MM.1S (cell line): Measurements from ENCODE around the gene KCTD18.

Experiments
- CTCF ChIP-seq: fragments of 300-600 bp; sonication (generic); IDR thresholded peaks from 2 replicates; pipeline ENCODE4 v1.5.1; 2016; ENCODE audit warnings: antibody characterized with exemption, low read length, mixed read lengths
- EZH2 ChIP-seq: fragments of 300-600 bp; sonication (generic); optimal IDR thresholded peaks from 2 replicates; pipeline ENCODE3; 2017; ENCODE audit warnings: low read depth, mild to moderate bottlenecking, antibody characterized with exemption, low read length, mixed read lengths
- EZH2phosphoT487 ChIP-seq: fragments of 300-600 bp; sonication (generic); IDR thresholded peaks from 2 replicates; pipeline ENCODE4 v1.6.1; 2018; ENCODE audit warnings: antibody characterized with exemption, low read length

- TF ChIP-seq EZH2 (no peak), CTCF (no peak), EZH2phosphoT487 (no peak)
Measured at GRCh38 chr2:200534572-200534971, 24.7 kb upstream of the KCTD18 start.
